AG04449 (cell line): Measurements from ENCODE around the gene RPLP2.

ENCODE experiments used
- CTCF ChIA-PET: fragments of 350-600 bp; formaldehyde crosslinking; extraction: SDS; loops from one replicate; lab custom pipeline; 2021; ENCODE audit warnings: antibody characterized with exemption; lab: Yijun Ruan, JAX
- POLR2A ChIA-PET: fragments of 400-600, 350-600 bp; formaldehyde crosslinking; extraction: SDS; loops from one replicate; lab custom pipeline; 2020; ENCODE audit warnings: antibody characterized with exemption, inconsistent platforms; lab: Yijun Ruan, JAX
- DNase-seq: peaks from one replicate; pipeline ENCODE4 v3.0.0-alpha.2; 2010; ENCODE audit warnings: low read depth, low spot score
- H3K4me3 ChIP-seq: 2 replicates; pipeline ENCODE4 v1.5.1; 2011; ENCODE audit warnings: low read depth, mild to moderate bottlenecking, control low read depth, low read length
- TF ChIP-seq, protein P1 (sequence below): IDR thresholded peaks from one replicate; pipeline ENCODE4 v1.5.1; 2011; ENCODE audit warnings: mild to moderate bottlenecking, moderate library complexity, low read length, control low read depth, inconsistent platforms; ENCODE audit not compliant: insufficient read depth; ENCODE audit errors: missing control alignments

Gene RPLP2

DNA sequence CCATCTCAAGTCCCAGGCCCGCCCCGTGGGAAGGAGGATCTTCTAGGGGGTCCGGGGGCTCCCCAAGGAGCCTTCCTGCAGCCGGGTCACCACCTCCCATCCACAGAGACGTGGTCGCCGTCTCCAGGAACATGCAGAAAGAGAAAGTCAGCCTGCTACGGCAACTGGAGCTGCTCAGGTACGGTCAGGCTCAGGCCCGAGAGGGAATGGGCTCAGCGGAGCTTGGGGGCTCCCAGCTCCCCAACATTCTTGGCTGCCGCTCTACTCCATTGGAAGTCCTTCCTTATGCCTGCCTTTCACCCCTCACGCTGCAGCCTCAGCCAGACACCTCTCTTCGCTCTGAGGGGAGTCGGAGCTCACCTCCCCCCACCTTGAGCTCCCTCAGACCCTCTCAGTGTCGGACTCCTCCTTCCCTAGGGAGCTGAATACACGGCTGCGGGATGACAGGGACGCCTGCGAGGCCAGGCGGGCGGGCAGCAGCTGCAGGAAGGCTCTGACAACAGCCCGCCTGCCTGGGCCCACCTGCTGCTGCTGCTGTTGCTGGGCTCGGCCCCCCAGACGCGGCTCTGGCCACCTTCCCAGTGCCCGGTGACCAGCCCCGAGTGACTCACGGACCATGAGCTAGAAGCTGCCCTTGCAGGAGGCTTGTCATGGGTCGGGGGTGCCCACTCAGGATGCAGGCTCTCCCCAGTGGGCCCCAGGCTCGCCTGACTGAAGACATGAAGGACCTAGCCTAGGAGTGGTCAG lies 21.5 kb downstream of the RPLP2 start:
- POLR2A ChIA-PET: interaction anchor here (1.0 to 8.7 kb wide), 4 partner anchors 9 to 19 kb away, joined by 3 to 109 read pairs (median 50); partner anchors contain the start of genes PNPLA2, POLR2L and TSPAN4
- TF ChIP-seq, protein P1, sequence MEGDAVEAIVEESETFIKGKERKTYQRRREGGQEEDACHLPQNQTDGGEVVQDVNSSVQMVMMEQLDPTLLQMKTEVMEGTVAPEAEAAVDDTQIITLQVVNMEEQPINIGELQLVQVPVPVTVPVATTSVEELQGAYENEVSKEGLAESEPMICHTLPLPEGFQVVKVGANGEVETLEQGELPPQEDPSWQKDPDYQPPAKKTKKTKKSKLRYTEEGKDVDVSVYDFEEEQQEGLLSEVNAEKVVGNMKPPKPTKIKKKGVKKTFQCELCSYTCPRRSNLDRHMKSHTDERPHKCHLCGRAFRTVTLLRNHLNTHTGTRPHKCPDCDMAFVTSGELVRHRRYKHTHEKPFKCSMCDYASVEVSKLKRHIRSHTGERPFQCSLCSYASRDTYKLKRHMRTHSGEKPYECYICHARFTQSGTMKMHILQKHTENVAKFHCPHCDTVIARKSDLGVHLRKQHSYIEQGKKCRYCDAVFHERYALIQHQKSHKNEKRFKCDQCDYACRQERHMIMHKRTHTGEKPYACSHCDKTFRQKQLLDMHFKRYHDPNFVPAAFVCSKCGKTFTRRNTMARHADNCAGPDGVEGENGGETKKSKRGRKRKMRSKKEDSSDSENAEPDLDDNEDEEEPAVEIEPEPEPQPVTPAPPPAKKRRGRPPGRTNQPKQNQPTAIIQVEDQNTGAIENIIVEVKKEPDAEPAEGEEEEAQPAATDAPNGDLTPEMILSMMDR: no peak
- no peak for DNase-seq
- H3K4me3 ChIP-seq: peak overlapping the region; percentile 30
- CTCF ChIA-PET: interaction anchor here (1.2 to 1.3 kb wide), 3 partner anchors 9 to 94 kb away, joined by 3 to 7 read pairs (median 6); no protein-coding TSS in a partner anchor

DNA sequence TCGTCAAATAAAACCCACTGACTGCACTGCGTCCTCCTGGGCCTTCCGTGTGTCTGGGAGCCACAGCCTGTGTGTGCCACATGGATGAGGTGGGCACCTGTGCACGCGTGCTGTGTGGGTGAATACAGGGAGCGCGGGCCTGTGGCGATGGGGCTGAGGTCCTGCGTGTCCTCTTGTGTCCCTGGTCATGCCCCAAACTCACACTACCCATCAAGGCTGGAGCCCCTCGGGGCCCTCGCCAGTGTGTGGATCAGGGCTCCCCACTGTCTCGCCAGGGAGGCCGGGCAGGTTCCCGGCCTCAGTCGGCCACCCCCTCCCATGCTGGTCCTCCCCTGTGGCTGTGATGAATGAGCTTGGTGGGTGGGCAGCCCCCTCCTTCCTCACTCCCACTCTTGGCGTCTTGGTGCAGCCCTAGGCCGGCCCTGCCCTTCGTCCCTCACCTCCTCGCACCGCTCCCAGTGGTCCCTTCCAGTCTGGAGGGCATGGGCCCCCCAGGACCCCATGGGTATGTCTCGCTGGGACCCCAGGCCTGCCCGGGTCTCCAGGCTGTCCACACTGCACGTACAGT lies 22.3 kb downstream of the RPLP2 start:
- ChIA-PET CTCF (interaction anchor here (1.2 to 1.3 kb wide), 3 partner anchors 8 to 93 kb away, joined by 3 to 7 read pairs (median 6); no protein-coding TSS in a partner anchor), POLR2A (interaction anchor here (0.8 to 8.7 kb wide), 3 partner anchors 13 to 23 kb away, joined by 4 to 109 read pairs (median 96); partner anchors contain the start of genes PNPLA2, POLR2L and TSPAN4)
- H3K4me3 ChIP-seq: peak overlapping the region; percentile 76
- TF ChIP-seq, protein P1: no peak
- no peak for DNase-seq

DNA sequence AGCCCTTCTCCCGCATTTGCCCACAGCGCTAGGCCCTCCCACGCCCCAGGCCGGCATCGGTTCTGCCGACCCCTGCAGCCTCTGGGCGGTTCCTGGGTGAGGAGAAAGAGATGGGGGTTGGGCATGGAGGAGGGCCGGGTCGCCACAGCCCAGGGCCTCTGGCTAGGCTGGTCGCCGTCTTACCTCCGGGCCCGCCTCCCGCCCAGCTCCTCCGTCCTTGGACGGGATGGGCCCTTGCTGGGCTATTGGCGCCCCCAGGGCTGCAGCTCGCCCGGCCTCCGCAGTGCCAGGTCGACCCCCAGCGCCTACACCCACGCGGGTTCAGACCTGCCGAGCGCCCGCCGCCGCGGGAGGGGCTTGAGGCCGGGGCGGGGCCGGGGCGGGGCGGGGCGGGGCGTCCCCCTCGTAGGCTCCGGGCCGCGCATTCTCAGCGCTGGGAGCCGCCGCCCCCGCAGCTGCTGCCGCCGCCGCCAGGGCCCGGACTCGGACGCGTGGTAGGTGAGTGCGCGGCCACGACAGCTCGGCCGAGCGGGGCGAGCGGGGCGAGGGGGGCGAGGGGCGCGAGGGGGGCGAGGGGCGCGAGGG lies 22.9 kb downstream of the RPLP2 start, which contains the start of gene CD151:
Gene CD151, plus strand, starts transcription at position 424 of the 585 bp plus-strand sequence. CDS start 3,118 bp downstream, outside the sequence.
- no peak for DNase-seq

DNA sequence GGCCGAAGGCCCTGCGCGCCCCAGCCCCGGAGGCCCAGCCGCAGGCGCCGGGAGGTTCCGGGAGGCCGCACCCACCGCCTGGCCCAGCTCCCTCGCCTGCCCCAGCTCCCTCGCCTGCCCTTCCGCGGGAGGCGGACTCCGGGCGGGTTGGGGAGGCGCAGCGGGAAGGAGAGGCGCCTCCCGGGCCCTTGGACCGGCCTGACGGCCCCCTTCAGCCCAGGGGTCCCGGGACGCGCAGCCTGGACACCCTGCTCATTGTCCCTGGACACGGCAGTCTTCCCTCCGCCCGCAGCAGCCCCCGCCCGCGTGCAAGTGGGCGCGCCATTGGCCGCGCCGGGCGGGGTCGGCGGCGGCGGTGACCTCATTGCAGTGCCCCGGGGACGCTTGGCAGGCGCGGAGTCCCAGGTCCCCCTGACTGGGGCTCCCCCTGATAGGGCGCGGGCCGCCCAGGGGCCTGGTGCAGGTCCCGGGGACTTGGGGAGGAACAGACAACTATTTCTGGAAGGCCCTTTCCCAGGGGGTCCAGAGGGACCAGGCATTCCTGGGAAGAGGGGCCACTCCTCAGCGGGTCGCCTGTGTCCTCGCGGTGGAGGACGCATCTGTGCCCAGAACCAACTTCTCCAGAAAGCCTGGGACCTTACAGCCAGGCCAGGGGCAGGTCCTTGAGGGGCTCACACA lies 23.5 kb downstream of the RPLP2 start:
- H3K4me3 ChIP-seq: peak overlapping the region; percentile 76
- ChIA-PET CTCF (interaction anchor here (1.0 to 1.3 kb wide), 2 partner anchors 9 to 14 kb away, joined by 4 to 5 read pairs; partner anchors contain the start of gene PNPLA2), POLR2A (interaction anchor here (7.5 to 8.7 kb wide), 2 partner anchors 12 to 14 kb away, joined by 96 to 109 read pairs; partner anchors contain the start of genes PNPLA2, POLR2L and TSPAN4)
- no peak for DNase-seq
- TF ChIP-seq, protein P1: no peak

More for the DNA sequence above, 22.9 kb downstream of the RPLP2 start, which contains the start of gene CD151:
- TF ChIP-seq, protein P1: no peak
- CTCF ChIA-PET: interaction anchor here (1.3 kb wide), 1 partner anchor 11 kb away, joined by 6 read pairs; no protein-coding TSS in a partner anchor
- POLR2A ChIA-PET: interaction anchor here (0.8 to 8.7 kb wide), 3 partner anchors 12 to 24 kb away, joined by 4 to 109 read pairs (median 96); partner anchors contain the start of genes PNPLA2, POLR2L and TSPAN4
- peak within 1 kb of the TSS; percentile 76 for H3K4me3 ChIP-seq

DNA sequence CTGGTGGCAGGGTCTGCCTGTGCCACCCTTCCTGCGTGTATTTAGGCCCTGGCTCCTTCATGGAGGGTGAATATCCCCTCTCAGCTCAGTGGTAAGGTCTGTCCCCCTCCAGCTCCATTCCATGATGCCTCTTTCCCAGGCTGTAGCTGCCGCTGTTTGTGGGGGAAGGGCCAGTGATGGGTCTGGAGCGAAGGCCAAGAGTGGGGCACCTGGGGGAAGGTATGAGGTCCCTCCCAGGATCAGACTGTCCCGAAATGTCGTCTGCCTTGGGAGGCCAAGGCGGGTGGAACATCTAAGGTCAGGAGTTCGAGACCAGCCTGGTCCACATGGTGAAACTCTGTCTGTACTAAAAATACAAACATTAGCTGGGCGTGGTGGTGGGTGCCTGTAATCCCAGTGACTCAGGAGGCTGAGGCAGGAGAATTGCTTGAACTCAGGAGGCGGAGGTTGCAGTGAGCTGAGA lies 24.1 kb downstream of the RPLP2 start:
- POLR2A ChIA-PET: interaction anchor here (1.6 to 8.7 kb wide), 3 partner anchors 11 to 14 kb away, joined by 7 to 109 read pairs (median 96); partner anchors contain the start of genes PNPLA2, POLR2L and TSPAN4
- CTCF ChIA-PET: interaction anchor here (0.7 to 1.3 kb wide), 5 partner anchors 10 to 18 kb away, joined by 3 to 5 read pairs (median 4); partner anchors contain the start of gene PNPLA2
- DNase-seq: no peak
- TF ChIP-seq, protein P1: no peak
- peak overlapping the region; percentile 76 for H3K4me3 ChIP-seq
